Neural progenitor cell (in vitro differentiated cells): ENCODE data around the gene ARHGAP42. TPM values are rescaled to one million over a fixed set of nuclear protein-coding genes. Genes with fewer than 3 reads are reported as not detected.

Experiments
- DNase-seq: peaks from one replicate; pipeline ENCODE4 v3.0.0-alpha.2; 2016; ENCODE audit warnings: low spot score
- H2AFZ ChIP-seq: fragments of 200-600 bp; sonication (generic); replicated peaks from 2 replicates; pipeline ENCODE4 v1.6.1; 2016; ENCODE audit warnings: antibody characterized with exemption
- H3F3A ChIP-seq: fragments of 200-600 bp; sonication (generic); 2 replicates; pipeline ENCODE4 v1.6.1; 2016; ENCODE audit warnings: antibody characterized with exemption, low read depth
- H3K27ac ChIP-seq: fragments of 200-600 bp; sonication (generic); 2 replicates; pipeline ENCODE4 v1.5.1; 2016; ENCODE audit warnings: mild to moderate bottlenecking
- H3K27me3 ChIP-seq: fragments of 200-600 bp; sonication (generic); 2 replicates; pipeline ENCODE4 v1.6.1; 2016; ENCODE audit warnings: mild to moderate bottlenecking, moderate library complexity
- H3K36me3 ChIP-seq: fragments of 200-600 bp; sonication (generic); 2 replicates; pipeline ENCODE4 v1.5.1; 2016
- H3K4me1 ChIP-seq: fragments of 200-600 bp; sonication (generic); 2 replicates; pipeline ENCODE4 v1.6.1; 2016; ENCODE audit warnings: mixed run types
- H3K4me2 ChIP-seq: fragments of 200-600 bp; sonication (generic); 2 replicates; pipeline ENCODE4 v1.6.1; 2016
- H3K4me3 ChIP-seq: fragments of 200-600 bp; sonication (generic); 2 replicates; pipeline ENCODE4 v1.5.1; 2016
- H3K79me2 ChIP-seq: fragments of 200-600 bp; sonication (generic); 2 replicates; pipeline ENCODE4 v1.6.1; 2016; ENCODE audit warnings: low read depth
- H3K9ac ChIP-seq: fragments of 200-600 bp; sonication (generic); 2 replicates; pipeline ENCODE4 v1.6.1; 2016
- H3K9me3 ChIP-seq: fragments of 200-600 bp; sonication (generic); 2 replicates; pipeline ENCODE4 v1.5.1; 2016; ENCODE audit warnings: low read depth
- H4K20me1 ChIP-seq: fragments of 200-600 bp; sonication (generic); 2 replicates; pipeline ENCODE4 v1.6.1; 2016; ENCODE audit warnings: low read depth
- H3K27ac Mint-ChIP-seq: 3 replicates; pipeline ENCODE4 v1.8.0; 2021; ENCODE audit warnings: mixed read lengths
- H3K27me3 Mint-ChIP-seq: 2 replicates; pipeline ENCODE4 v1.8.0; 2022; ENCODE audit warnings: low read depth, mild to moderate bottlenecking, inconsistent platforms, moderate library complexity, mixed read lengths; ENCODE audit not compliant: insufficient read depth
- H3K36me3 Mint-ChIP-seq: 3 replicates; pipeline ENCODE4 v1.8.0; 2021; ENCODE audit warnings: mixed read lengths
- H3K4me1 Mint-ChIP-seq: 3 replicates; pipeline ENCODE4 v1.8.0; 2021; ENCODE audit warnings: mixed read lengths
- H3K4me3 Mint-ChIP-seq: 3 replicates; pipeline ENCODE4 v1.8.0; 2021; ENCODE audit warnings: mild to moderate bottlenecking, moderate library complexity, mixed read lengths
- H3K9me3 Mint-ChIP-seq: 3 replicates; pipeline ENCODE4 v1.8.0; 2020; ENCODE audit warnings: mixed read lengths
- CTCF ChIP-seq: fragments of 200-600 bp; sonication (generic); IDR thresholded peaks from 2 replicates; pipeline ENCODE4 v1.5.1; 2017; ENCODE audit warnings: antibody characterized with exemption, mild to moderate bottlenecking
- EZH2 ChIP-seq: fragments of 200-600 bp; sonication (generic); IDR thresholded peaks from 2 replicates; pipeline ENCODE4 v1.6.1; 2017; ENCODE audit warnings: antibody characterized with exemption, mild to moderate bottlenecking, moderate library complexity
- EZH2phosphoT487 ChIP-seq: fragments of 200-600 bp; sonication (generic); IDR thresholded peaks from 2 replicates; pipeline ENCODE4 v1.6.1; 2017; ENCODE audit warnings: antibody characterized with exemption
- total RNA-seq: library from RNA; depleted of rRNA; stranded (reverse); fragments of >200 nt; gene quantifications from 2 replicates; pipeline ENCODE4 v1.2.3, GENCODE V29; 2015; ENCODE audit warnings: low replicate concordance

The ARHGAP42 gene
- total RNA-seq, 1 donor from 2014 or later, result 31.0 TPM

GRCh38 chr11:100914415-100915110 is 227.5 kb downstream of the ARHGAP42 start:
- peaks cover 16% of the 10 kb centered on the region for H3K4me1 ChIP-seq
- DNase-seq, result no peak
- H3K27ac Mint-ChIP-seq, result no peak overlapping the region

GRCh38 chr11:100918551-100919500 is 231.7 kb downstream of the ARHGAP42 start:
- no peak overlapping the region for H3K27ac Mint-ChIP-seq
- Histone ChIP-seq H3K27ac (no peak overlapping the region), H3K9ac (no peak overlapping the region), H3K4me1 (peaks cover 11% of the 10 kb centered on the region), H3K79me2 (no peaks in the 10 kb centered on the region), H3K36me3 (no peaks in the 10 kb centered on the region), H3K27me3 (no peaks in the 10 kb centered on the region), H3K9me3 (no peaks in the 10 kb centered on the region), H3F3A (no peaks in the 10 kb centered on the region), H4K20me1 (no peaks in the 10 kb centered on the region), H3K4me3 (no peak overlapping the region), H2AFZ (no peak overlapping the region), H3K4me2 (no peak overlapping the region)
- H3K27me3 Mint-ChIP-seq, result no peaks in the 10 kb centered on the region
- no peaks in the 10 kb centered on the region for H3K9me3 Mint-ChIP-seq
- TF ChIP-seq EZH2, result no peak
- TF ChIP-seq CTCF, result no peak
- TF ChIP-seq EZH2phosphoT487, result no peak
- no peaks in the 10 kb centered on the region for H3K36me3 Mint-ChIP-seq
- H3K4me3 Mint-ChIP-seq, result no peak overlapping the region
- peak; percentile 25 for DNase-seq
- no peaks in the 10 kb centered on the region for H3K4me1 Mint-ChIP-seq

More at GRCh38 chr11:100914415-100915110, 227.5 kb downstream of the ARHGAP42 start:
- Mint-ChIP-seq H3K27me3 (no peaks in the 10 kb centered on the region), H3K4me1 (no peaks in the 10 kb centered on the region), H3K9me3 (no peaks in the 10 kb centered on the region), H3K36me3 (no peaks in the 10 kb centered on the region), H3K4me3 (no peak overlapping the region)
- Histone ChIP-seq H3K9ac (no peak overlapping the region), H3K9me3 (no peaks in the 10 kb centered on the region), H2AFZ (no peak overlapping the region), H3F3A (no peaks in the 10 kb centered on the region), H4K20me1 (no peaks in the 10 kb centered on the region), H3K27me3 (no peaks in the 10 kb centered on the region), H3K4me3 (no peak overlapping the region), H3K27ac (no peak overlapping the region), H3K4me2 (no peak overlapping the region), H3K79me2 (no peaks in the 10 kb centered on the region), H3K36me3 (no peaks in the 10 kb centered on the region)
- no peak for TF ChIP-seq CTCF
- TF ChIP-seq EZH2phosphoT487, result no peak
- no peak for TF ChIP-seq EZH2

- Histone ChIP-seq H2AFZ (no peak overlapping the region), H4K20me1 (no peaks in the 10 kb centered on the region), H3K79me2 (no peaks in the 10 kb centered on the region), H3K9ac (no peak overlapping the region), H3K27me3 (no peaks in the 10 kb centered on the region), H3K4me2 (no peak overlapping the region), H3K9me3 (no peaks in the 10 kb centered on the region), H3K4me1 (peaks cover 11% of the 10 kb centered on the region), H3F3A (no peaks in the 10 kb centered on the region), H3K4me3 (no peak overlapping the region), H3K27ac (no peak overlapping the region), H3K36me3 (no peaks in the 10 kb centered on the region)
- Mint-ChIP-seq H3K4me1 (no peaks in the 10 kb centered on the region), H3K27ac (no peak overlapping the region), H3K36me3 (no peaks in the 10 kb centered on the region), H3K4me3 (no peak overlapping the region), H3K27me3 (no peaks in the 10 kb centered on the region), H3K9me3 (no peaks in the 10 kb centered on the region)
- no peak for DNase-seq
- TF ChIP-seq EZH2phosphoT487 (no peak), CTCF (no peak), EZH2 (no peak)
Measured at GRCh38 chr11:100920593-100920992, 233.5 kb downstream of the ARHGAP42 start.
